ENCODE data around the gene GULP1. TPM values are rescaled to one million over a fixed set of nuclear protein-coding genes. Genes with fewer than 3 reads are reported as not detected.

GULP1 gene
- total and polyA plus RNA-seq, 2 of the 13 experiments (the other 11 are each of a cell fraction or from before 2014, with no cell fraction given) = 0.15 TPM; not detected in 1

GRCh38 chr2:188381614-188382013 is 89.9 kb downstream of the GULP1 start:
- Histone ChIP-seq H3K4me3 (replicated peaks in 1 of 3; ENCODE audit: insufficient read depth in 1 of 3, low read depth in 2 of 3, low read length in 3 of 3) (no peak overlapping the region), H3K27me3 (ENCODE audit: control insufficient read depth in 1 of 2, insufficient read depth in 2 of 2, low read length in 2 of 2) (no peaks in the 10 kb centered on the region), H2AFZ (ENCODE audit: low read length) (no peak overlapping the region), H3K79me2 (ENCODE audit: insufficient read depth, low read length) (no peaks in the 10 kb centered on the region), H3K27ac (ENCODE audit: extremely low read length, insufficient read depth, low read length) (no peak overlapping the region), H3K9ac (ENCODE audit: insufficient read depth, low read depth, low read length) (no peak overlapping the region), H4K20me1 (ENCODE audit: insufficient read depth, low read length) (no peaks in the 10 kb centered on the region), H3K4me2 (ENCODE audit: low read depth, low read length) (no peak overlapping the region), H3K4me1 (ENCODE audit: insufficient read depth, low read length) (no peaks in the 10 kb centered on the region), H3K9me3 (ENCODE audit: low read length) (peaks cover 7% of the 10 kb centered on the region; the same call in 1 of the 2 replicates), H3K36me3 (replicated peaks in 1 of 2; ENCODE audit: control insufficient read depth in 1 of 2, insufficient read depth in 2 of 2, low read length in 2 of 2) (no peaks in the 10 kb centered on the region)
- 2% methylated on average over 1 of the region's 1 CpG for WGBS (ENCODE audit: low lambda C conversion rate)
- TF ChIP-seq GMEB1 (CRISPR knock-in tag; IDR thresholded peaks at IDR 0.05; ENCODE audit: borderline replicate concordance) (no peak), TCF12 (IDR thresholded peaks at IDR 0.05) (no peak), TCF12 (CRISPR knock-in tag; IDR thresholded peaks at IDR 0.05) (no peak), ZNF839 (CRISPR knock-in tag; IDR thresholded peaks at IDR 0.05; ENCODE audit: borderline replicate concordance) (no peak), NFIC (IDR thresholded peaks at IDR 0.05; ENCODE audit: low read length) (no peak), RFXANK (CRISPR knock-in tag; IDR thresholded peaks at IDR 0.05) (no peak), ZNF510 (CRISPR knock-in tag; IDR thresholded peaks at IDR 0.05; ENCODE audit: low read depth) (no peak), JARID2 (CRISPR knock-in tag; IDR thresholded peaks at IDR 0.05; ENCODE audit: insufficient replicate concordance) (no peak), ZNF556 (CRISPR knock-in tag; IDR thresholded peaks at IDR 0.05; ENCODE audit: borderline replicate concordance) (no peak), POLR2AphosphoS2 (IDR thresholded peaks at IDR 0.05; ENCODE audit: low read depth, low read length) (no peak), STAG1 (CRISPR knock-in tag; IDR thresholded peaks at IDR 0.05) (no peak), JUNB (CRISPR knock-in tag; IDR thresholded peaks at IDR 0.05; ENCODE audit: borderline replicate concordance) (no peak), IKZF5 (CRISPR knock-in tag; IDR thresholded peaks at IDR 0.05) (no peak), ZSCAN5A (CRISPR knock-in tag; IDR thresholded peaks at IDR 0.05; ENCODE audit: borderline replicate concordance) (no peak)
- intact Hi-C loops (cut with micrococcal nuclease; ENCODE audit: unreplicated experiment) = no loop called here
- POLR2A ChIA-PET = no interaction called here
- no peak for DNase-seq (ENCODE audit: low spot score)
- CTCF ChIA-PET (ENCODE audit: low intra/inter-chr PET ratio, low total read pairs) = no interaction called here
- BruUV-seq (replicated peaks) = no TSS peak
- ATAC-seq = no peak
- FAIRE-seq = no peak
- in situ Hi-C loops (cut with HindIII; ENCODE audit: extremely low pct_ligation_motif_present, low pct_unique_long_range_greater_than_20kb) = no loop called here

Measured in HepG2 (cell line).